Measurements from ENCODE around the gene THRAP3.

DNA sequence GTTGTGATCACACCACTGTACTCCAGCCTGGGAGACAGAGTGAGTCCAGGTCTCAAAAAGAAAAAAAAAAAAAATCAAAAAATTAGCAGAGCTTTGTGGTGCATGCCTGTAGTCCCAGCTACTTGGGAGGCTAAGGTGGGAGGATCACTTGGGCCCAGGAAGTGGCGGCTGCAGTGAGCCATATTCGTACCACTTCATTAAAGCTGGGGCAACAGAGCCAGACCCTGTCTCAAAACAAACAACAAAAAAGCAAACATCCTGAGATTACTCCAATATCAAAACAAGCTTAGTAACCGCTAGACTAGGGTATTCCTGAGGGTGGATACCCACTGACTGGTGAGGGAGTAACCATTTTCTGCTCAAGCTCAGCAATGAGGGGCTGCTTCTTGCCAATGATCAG, 12.9 kb upstream of the THRAP3 start:
- TF ChIP-seq POLR2A (IDR thresholded peaks at IDR 0.05; ENCODE audit: low read depth, low read length) (no peak), PAX5 (IDR thresholded peaks at IDR 0.05; ENCODE audit: insufficient read depth, low read length, severe bottlenecking) (no peak), POLR2AphosphoS5 (IDR thresholded peaks at IDR 0.05; ENCODE audit: low read depth, low read length) (no peak), TAF1 (IDR thresholded peaks at IDR 0.05; ENCODE audit: low read depth, low read length) (no peak)

Data from GM12891 (cell line).